CD8-positive, alpha-beta memory T cell (primary cell): ENCODE measurements around the gene KDM8. TPM values are rescaled to one million over a fixed set of nuclear protein-coding genes. Genes with fewer than 3 reads are reported as not detected.
A peak's percentile ranks its signal among the peaks of the same experiment; 100 is the strongest.

Experiments
- CTCF ChIA-PET: fragments of 350-600 bp; sonication (Branson Sonifier 250); formaldehyde crosslinking; loops from one replicate; lab custom pipeline; 2021; ENCODE audit warnings: antibody characterized with exemption; lab: Charles Lee
- POLR2A ChIA-PET: fragments of 350-600 bp; sonication (Branson Sonifier 250); formaldehyde crosslinking; loops from one replicate; lab custom pipeline; 2021; ENCODE audit warnings: antibody characterized with exemption; lab: Charles Lee
- DNase-seq, 5 donors: peaks; one replicate each; pipeline versions ENCODE4 v3.0.0 to v3.0.0-alpha.2; 2020 to 2022; ENCODE audit warnings: mixed read lengths in 1 of 5
- H3K27ac ChIP-seq: one replicate; pipeline ENCODE4 v1.7.0; 2013; ENCODE audit warnings: low read depth, mild to moderate bottlenecking, low read length, moderate library complexity
- H3K27me3 ChIP-seq: 2 replicates; pipeline ENCODE4 v1.7.0; 2013; ENCODE audit warnings: low read length, mild to moderate bottlenecking; ENCODE audit not compliant: insufficient read depth, poor library complexity, severe bottlenecking
- H3K36me3 ChIP-seq: 2 replicates; pipeline ENCODE4 v1.7.0; 2013; ENCODE audit warnings: mild to moderate bottlenecking, low read length, moderate library complexity; ENCODE audit not compliant: insufficient read depth
- H3K4me1 ChIP-seq: 2 replicates; pipeline ENCODE4 v1.7.0; 2013; ENCODE audit warnings: mild to moderate bottlenecking, low read length, moderate library complexity; ENCODE audit not compliant: insufficient read depth
- H3K4me3 ChIP-seq: 2 replicates; pipeline ENCODE4 v1.7.0; 2013; ENCODE audit warnings: mild to moderate bottlenecking, low read length
- H3K9me3 ChIP-seq: 2 replicates; pipeline ENCODE4 v1.7.0; 2013; ENCODE audit warnings: mild to moderate bottlenecking, low read length
- H3K27ac Mint-ChIP-seq, 8 donors: one replicate each; pipeline ENCODE4 v1.8.0; 2020 to 2021; ENCODE audit warnings: mixed read lengths in 8 of 8, mild to moderate bottlenecking in 6 of 8, inconsistent platforms in 3 of 8, moderate library complexity in 3 of 8
- H3K27me3 Mint-ChIP-seq, 2 donors: one replicate each; pipeline ENCODE4 v1.8.0; 2020 to 2021; ENCODE audit warnings: mixed read lengths in 2 of 2, mild to moderate bottlenecking in 1 of 2, moderate library complexity in 1 of 2
- H3K36me3 Mint-ChIP-seq, 3 donors: one replicate each; pipeline ENCODE4 v1.8.0; 2020 to 2021; ENCODE audit warnings: mixed read lengths in 3 of 3, inconsistent platforms in 1 of 3, mild to moderate bottlenecking in 1 of 3
- H3K4me1 Mint-ChIP-seq, 3 donors: one replicate each; pipeline ENCODE4 v1.8.0; 2020 to 2021; ENCODE audit warnings: mixed read lengths in 3 of 3, inconsistent platforms in 1 of 3, mild to moderate bottlenecking in 1 of 3
- H3K4me3 Mint-ChIP-seq, 7 donors: one replicate each; pipeline ENCODE4 v1.8.0; 2020 to 2021; ENCODE audit warnings: mixed read lengths in 7 of 7, mild to moderate bottlenecking in 6 of 7, moderate library complexity in 4 of 7, inconsistent platforms in 2 of 7
- H3K9me3 Mint-ChIP-seq, 5 donors: one replicate each; pipeline ENCODE4 v1.8.0; 2020 to 2022; ENCODE audit warnings: mixed read lengths in 5 of 5, mild to moderate bottlenecking in 3 of 5, moderate library complexity in 2 of 5, inconsistent platforms in 1 of 5
- polyA plus RNA-seq: library from polyadenylated mRNA; unstranded; fragments of 300-500 nt; fragmentation: Illumina TruSeq; gene quantifications from one replicate; pipeline ENCODE4 v1.2.3, GENCODE V29; 2021
- total RNA-seq, 2 experiments: library from RNA; stranded (reverse); gene quantifications; one replicate each; pipeline ENCODE4 v1.2.3, GENCODE V29; 2021

Gene KDM8
- total and polyA plus RNA-seq, 3 experiments from 2014 or later = 5.6 to 10.8 (median 9.1) TPM

DNA sequence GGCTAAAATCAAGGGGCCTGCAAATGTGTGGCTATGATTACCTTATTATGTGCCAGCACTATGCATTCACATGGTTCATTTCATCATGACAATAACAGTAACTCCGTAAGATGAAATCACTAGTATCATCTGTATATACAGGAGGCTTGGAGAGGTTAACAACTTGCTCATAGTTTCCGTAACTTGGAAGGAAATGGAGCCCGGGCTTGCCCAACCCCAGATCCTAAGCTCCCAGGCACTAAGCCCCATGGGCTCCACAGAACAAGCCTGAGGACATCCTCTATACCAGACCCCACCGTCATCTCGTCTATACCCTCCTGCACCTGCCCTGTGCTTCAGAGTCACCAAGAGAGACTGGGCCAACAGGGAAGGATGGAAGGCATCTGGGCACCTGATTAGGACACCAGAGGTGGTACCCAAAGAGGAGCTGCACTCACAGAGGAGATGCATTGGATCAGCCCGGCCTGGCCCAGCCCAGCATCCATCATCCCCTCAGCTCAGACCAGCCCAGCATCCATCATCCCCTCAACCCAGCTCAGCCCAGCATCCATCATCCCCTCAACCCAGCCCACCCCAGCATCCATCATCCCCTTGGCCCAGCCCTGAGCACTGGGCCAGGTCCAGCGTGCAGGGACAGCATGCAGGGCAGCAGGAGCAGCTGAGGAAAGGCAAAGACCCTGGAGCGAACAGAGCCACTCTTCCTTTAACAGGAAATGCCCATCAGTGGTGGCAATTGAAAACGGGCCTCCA is 36.8 kb downstream of the KDM8 start:
- no peak for DNase-seq
- ChIA-PET CTCF (interaction anchor here (1.0 to 1.4 kb wide), 3 partner anchors 9 to 128 kb away, joined by 3 to 7 read pairs (median 4); no protein-coding TSS in a partner anchor), POLR2A (no interaction called here)
- no peaks in the 10 kb centered on the region for H3K27me3 ChIP-seq
- Mint-ChIP-seq H3K4me1 (peaks cover 67 to 88% (median 85%) of the 10 kb centered on the region in 3 donors), H3K9me3 (no peaks in the 10 kb centered on the region), H3K4me3 (peak overlapping the region in 1 of 7 donors; percentile 15), H3K27ac (peak overlapping the region; percentile 41 to 100 (median 90)), H3K27me3 (peaks cover 0 to 3% of the 10 kb centered on the region in 2 donors), H3K36me3 (peaks cover 1 to 7% (median 1%) of the 10 kb centered on the region in 3 donors)
- no peaks in the 10 kb centered on the region for H3K36me3 ChIP-seq
- H3K4me1 ChIP-seq = peaks cover 71% of the 10 kb centered on the region
- no peaks in the 10 kb centered on the region for H3K9me3 ChIP-seq
- no peak overlapping the region for H3K4me3 ChIP-seq
- H3K27ac ChIP-seq = no peak overlapping the region

GRCh38 chr16:27240948-27241531 is 37.7 kb downstream of the KDM8 start:
- Histone ChIP-seq H3K4me1 (peaks cover 61% of the 10 kb centered on the region), H3K27me3 (no peaks in the 10 kb centered on the region), H3K27ac (no peak overlapping the region), H3K4me3 (no peak overlapping the region), H3K36me3 (no peaks in the 10 kb centered on the region), H3K9me3 (no peaks in the 10 kb centered on the region)
- Mint-ChIP-seq H3K27ac (peak overlapping the region in 5 of 8 donors; percentile 11 to 100 (median 72)), H3K9me3 (no peaks in the 10 kb centered on the region), H3K27me3 (peaks cover 0 to 3% of the 10 kb centered on the region in 2 donors), H3K4me1 (peaks cover 63 to 88% (median 85%) of the 10 kb centered on the region in 3 donors), H3K36me3 (peaks cover 4 to 12% (median 6%) of the 10 kb centered on the region in 3 donors), H3K4me3 (no peak overlapping the region)
- ChIA-PET CTCF (interaction anchor here (1.2 to 1.4 kb wide), 3 partner anchors 27 to 127 kb away, joined by 3 to 7 read pairs (median 4); partner anchors contain the start of gene NSMCE1), POLR2A (no interaction called here)
- DNase-seq = no peak

DNA sequence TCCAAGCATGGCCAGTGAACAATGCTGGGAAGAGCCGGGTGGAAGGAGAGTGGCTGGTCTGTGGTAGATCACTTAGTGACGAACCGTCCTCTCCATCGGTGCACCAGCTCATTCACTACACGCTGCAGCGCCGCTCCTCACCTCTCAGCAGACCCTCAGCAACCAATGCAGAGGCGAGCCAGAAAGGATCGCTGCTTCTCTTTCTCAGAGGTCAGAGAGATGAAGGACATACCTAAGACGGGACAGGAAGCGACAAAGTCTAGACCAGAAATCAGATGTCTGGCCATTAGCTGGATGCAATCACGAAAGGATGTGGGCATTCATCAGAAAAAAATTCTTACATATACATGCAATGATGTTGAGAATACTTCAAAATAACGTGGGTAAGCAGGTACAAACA is 38.3 kb downstream of the KDM8 start:
- Mint-ChIP-seq H3K27me3 (peaks cover 0 to 3% of the 10 kb centered on the region in 2 donors), H3K4me1 (peaks cover 66 to 89% (median 88%) of the 10 kb centered on the region in 3 donors), H3K36me3 (peaks cover 4 to 14% (median 6%) of the 10 kb centered on the region in 3 donors), H3K9me3 (no peaks in the 10 kb centered on the region), H3K27ac (peak overlapping the region in 6 of 8 donors; percentile 73 to 98 (median 79)), H3K4me3 (peak overlapping the region in 1 of 7 donors; percentile 41)
- ChIA-PET POLR2A (no interaction called here), CTCF (interaction anchor here (1.2 to 1.4 kb wide), 2 partner anchors 27 to 28 kb away, joined by 3 to 7 read pairs; partner anchors contain the start of gene NSMCE1)
- Histone ChIP-seq H3K9me3 (no peaks in the 10 kb centered on the region), H3K4me3 (no peak overlapping the region), H3K27me3 (no peaks in the 10 kb centered on the region), H3K36me3 (no peaks in the 10 kb centered on the region), H3K27ac (no peak overlapping the region), H3K4me1 (peaks cover 55% of the 10 kb centered on the region)
- DNase-seq = no peak

GRCh38 chr16:27242398-27242797 is 39.1 kb downstream of the KDM8 start:
- H3K27ac ChIP-seq = no peak overlapping the region
- H3K4me1 ChIP-seq = peaks cover 48% of the 10 kb centered on the region
- peak overlapping the region; percentile 34 for H3K4me3 ChIP-seq
- Mint-ChIP-seq H3K36me3 (peaks cover 4 to 18% (median 8%) of the 10 kb centered on the region in 3 donors), H3K9me3 (no peaks in the 10 kb centered on the region), H3K4me1 (peaks cover 62 to 89% (median 88%) of the 10 kb centered on the region in 3 donors), H3K27me3 (no peaks in the 10 kb centered on the region), H3K4me3 (peak overlapping the region in 4 of 7 donors; percentile 50 to 72 (median 62)), H3K27ac (peak overlapping the region; percentile 41 to 98 (median 75))
- ChIA-PET POLR2A (no interaction called here), CTCF (interaction anchor here (1.2 to 3.4 kb wide), 3 partner anchors 8 to 61 kb away, joined by 3 to 28 read pairs (median 4); no protein-coding TSS in a partner anchor)
- H3K9me3 ChIP-seq = no peaks in the 10 kb centered on the region
- H3K27me3 ChIP-seq = no peaks in the 10 kb centered on the region
- no peak for DNase-seq
- no peaks in the 10 kb centered on the region for H3K36me3 ChIP-seq

DNA sequence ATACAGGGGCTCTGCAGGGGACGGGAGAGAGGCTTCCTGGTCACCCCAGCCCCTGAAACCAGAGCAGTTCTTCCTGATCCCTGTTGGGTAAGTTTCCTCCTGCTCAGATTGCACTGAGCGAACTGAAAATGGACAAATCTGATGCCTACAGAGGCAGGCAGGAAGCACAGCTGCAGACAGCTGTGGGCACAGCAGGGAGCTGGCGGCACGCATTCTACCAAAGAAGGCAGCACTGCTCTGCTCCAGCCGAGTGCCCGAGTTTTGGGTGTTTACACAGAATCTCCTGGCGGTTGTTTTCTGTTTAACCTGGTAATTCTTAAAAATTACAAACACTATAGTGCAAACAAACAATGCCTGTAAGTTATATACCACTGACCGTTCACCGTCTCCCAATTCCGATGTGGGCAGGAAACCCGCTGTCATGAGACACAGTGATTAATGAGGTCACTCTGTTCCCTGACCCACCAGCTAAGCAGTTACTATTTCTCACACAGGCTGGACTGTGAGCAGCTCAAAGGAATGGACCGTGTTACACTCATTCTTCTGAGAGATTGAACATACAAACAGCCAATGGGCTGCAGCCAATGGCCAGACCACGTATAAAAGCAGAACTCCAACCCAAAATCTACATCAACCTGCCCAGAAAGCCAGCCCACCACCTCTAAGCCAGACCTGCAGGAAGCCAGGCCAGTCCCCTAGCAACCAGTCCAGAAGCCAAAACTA is 39.7 kb downstream of the KDM8 start:
- H3K4me3 ChIP-seq = peak overlapping the region; percentile 34
- H3K9me3 ChIP-seq = no peaks in the 10 kb centered on the region
- H3K27ac ChIP-seq = no peak overlapping the region
- H3K27me3 Mint-ChIP-seq = no peaks in the 10 kb centered on the region
- H3K27ac Mint-ChIP-seq = peak overlapping the region; percentile 18 to 98 (median 73)
- peak overlapping the region; percentile 14 to 72 (median 60) for H3K4me3 Mint-ChIP-seq
- H3K36me3 ChIP-seq = no peaks in the 10 kb centered on the region
- H3K4me1 ChIP-seq = peaks cover 41% of the 10 kb centered on the region
- DNase-seq = peak in 1 of 5 donors; percentile 36
- ChIA-PET POLR2A (no interaction called here), CTCF (interaction anchor here (0.7 to 3.4 kb wide), 5 partner anchors 9 to 124 kb away, joined by 3 to 28 read pairs (median 4); no protein-coding TSS in a partner anchor)
- H3K36me3 Mint-ChIP-seq = peaks cover 7 to 22% (median 11%) of the 10 kb centered on the region in 3 donors
- no peaks in the 10 kb centered on the region for H3K9me3 Mint-ChIP-seq
- H3K4me1 Mint-ChIP-seq = peaks cover 56 to 87% (median 85%) of the 10 kb centered on the region in 3 donors
- no peaks in the 10 kb centered on the region for H3K27me3 ChIP-seq

DNA sequence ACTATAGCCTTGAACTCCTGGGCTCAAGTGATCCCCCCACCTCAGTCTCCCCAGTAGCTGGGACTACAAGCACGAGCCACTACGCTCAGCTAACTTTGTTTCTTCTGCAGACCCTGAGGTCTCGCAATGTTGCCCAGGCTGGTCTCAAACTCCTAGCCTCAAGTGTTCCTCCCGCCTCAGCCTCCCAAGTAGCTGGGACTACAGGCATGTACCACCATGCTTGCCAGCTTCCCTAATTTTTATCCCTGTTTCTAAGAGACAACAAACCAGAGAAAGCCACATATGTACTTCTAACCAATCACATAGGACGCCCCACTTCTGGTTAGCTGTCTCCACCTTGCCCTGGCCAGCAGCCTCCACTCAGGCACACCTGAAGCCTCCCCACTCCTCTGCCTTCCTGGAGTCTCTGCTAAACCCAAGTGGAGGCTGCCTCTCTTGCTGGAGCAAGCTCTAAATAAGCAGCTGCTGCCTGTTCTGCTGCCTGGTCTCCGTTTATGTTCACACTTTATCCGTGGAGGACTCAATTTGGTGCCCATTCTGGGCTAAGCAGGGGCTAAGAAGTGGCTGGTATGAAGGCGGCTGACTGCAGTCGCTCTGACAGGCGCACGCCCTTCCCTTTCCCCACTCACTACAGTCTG is 40.5 kb downstream of the KDM8 start:
- ChIA-PET POLR2A (interaction anchor here (0.7 to 1.1 kb wide), 2 partner anchors 40 to 50 kb away, joined by 3 read pairs; no protein-coding TSS in a partner anchor), CTCF (interaction anchor here (0.6 to 3.4 kb wide), 5 partner anchors 9 to 124 kb away, joined by 3 to 28 read pairs (median 4); no protein-coding TSS in a partner anchor)
- Mint-ChIP-seq H3K36me3 (peaks cover 7 to 25% (median 12%) of the 10 kb centered on the region in 3 donors), H3K27me3 (no peaks in the 10 kb centered on the region), H3K4me1 (peaks cover 48 to 82% (median 80%) of the 10 kb centered on the region in 3 donors), H3K9me3 (no peaks in the 10 kb centered on the region), H3K27ac (peak overlapping the region in 7 of 8 donors; percentile 63 to 98 (median 74)), H3K4me3 (peak overlapping the region in 3 of 7 donors; percentile 4 to 23 (median 8))
- H3K9me3 ChIP-seq = no peaks in the 10 kb centered on the region
- no peaks in the 10 kb centered on the region for H3K27me3 ChIP-seq
- H3K4me3 ChIP-seq = no peak overlapping the region
- DNase-seq = no peak
- H3K36me3 ChIP-seq = no peaks in the 10 kb centered on the region
- no peak overlapping the region for H3K27ac ChIP-seq
- H3K4me1 ChIP-seq = peaks cover 33% of the 10 kb centered on the region

DNA sequence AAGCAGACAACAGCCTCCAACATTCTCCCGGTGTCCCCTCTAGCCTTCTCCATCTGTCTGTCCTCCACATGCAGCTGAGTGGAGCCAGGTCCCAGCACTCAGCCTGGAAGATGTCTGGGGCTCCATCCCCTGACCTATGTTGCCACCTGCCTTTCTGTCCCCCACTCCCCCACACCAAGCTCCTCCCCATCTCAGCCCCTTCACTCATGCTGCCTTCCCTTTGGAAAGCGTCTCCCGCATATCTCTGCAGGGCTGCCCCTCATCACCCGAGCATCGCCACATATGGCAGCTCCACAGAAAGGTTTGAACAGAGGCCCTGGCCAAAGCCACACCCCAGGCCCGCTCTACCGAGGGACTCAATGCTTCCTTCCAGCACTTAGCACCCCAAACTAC is 41.0 kb downstream of the KDM8 start:
- H3K9me3 Mint-ChIP-seq = no peaks in the 10 kb centered on the region
- ChIA-PET POLR2A (interaction anchor here (0.7 to 1.1 kb wide), 2 partner anchors 39 to 50 kb away, joined by 3 read pairs; no protein-coding TSS in a partner anchor), CTCF (interaction anchor here (0.6 to 3.4 kb wide), 3 partner anchors 10 to 123 kb away, joined by 3 to 28 read pairs (median 4); no protein-coding TSS in a partner anchor)
- peaks cover 7 to 26% (median 12%) of the 10 kb centered on the region in 3 donors for H3K36me3 Mint-ChIP-seq
- Histone ChIP-seq H3K27ac (no peak overlapping the region), H3K36me3 (no peaks in the 10 kb centered on the region), H3K4me3 (no peak overlapping the region), H3K27me3 (no peaks in the 10 kb centered on the region), H3K9me3 (no peaks in the 10 kb centered on the region), H3K4me1 (peaks cover 29% of the 10 kb centered on the region)
- H3K27ac Mint-ChIP-seq = peak overlapping the region in 6 of 8 donors; percentile 52 to 98 (median 73)
- peaks cover 45 to 77% (median 76%) of the 10 kb centered on the region in 3 donors for H3K4me1 Mint-ChIP-seq
- H3K27me3 Mint-ChIP-seq = no peaks in the 10 kb centered on the region
- no peak overlapping the region for H3K4me3 Mint-ChIP-seq
- no peak for DNase-seq
